ENCODE measurements around the gene GLI2.

Gene GLI2

DNA sequence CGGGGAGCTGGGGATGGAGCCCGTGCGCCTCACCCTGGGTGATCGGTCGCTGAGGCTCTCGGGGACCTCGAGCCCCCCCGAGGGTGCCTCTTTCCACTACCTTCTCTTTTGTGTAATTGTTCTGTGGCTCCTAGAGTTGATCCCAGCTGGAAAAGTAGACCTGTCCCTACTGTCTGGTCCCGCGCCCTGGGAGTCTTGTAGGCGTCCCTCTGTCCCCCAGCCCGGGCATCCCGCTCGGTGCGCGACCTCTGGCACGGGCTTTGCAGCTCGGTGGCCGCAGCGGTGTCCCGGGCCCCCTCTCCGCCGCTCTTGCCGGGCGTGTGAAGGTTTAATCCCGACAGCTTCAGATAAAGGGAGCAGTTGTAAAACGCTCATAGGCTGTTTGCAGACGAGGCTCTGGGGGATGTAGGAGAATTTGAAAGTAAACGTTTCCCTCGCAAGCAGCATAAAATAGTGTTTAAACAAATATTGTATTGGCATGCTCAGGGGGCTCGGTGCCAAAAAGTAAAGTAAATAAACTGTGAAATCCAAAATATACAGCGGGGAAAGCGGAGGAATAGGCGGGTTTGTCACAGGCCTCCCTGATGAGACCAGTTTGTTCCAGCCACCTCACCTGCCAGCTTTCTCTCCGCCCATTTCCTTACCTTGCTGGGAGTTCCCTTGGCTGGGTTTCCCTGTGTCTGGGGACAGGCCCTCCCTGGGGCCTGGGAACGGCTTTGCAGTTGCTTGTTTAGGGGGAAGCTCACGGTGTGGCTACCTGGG is 1.9 kb downstream of the GLI2 start:
- no peak for DNase-seq (ENCODE audit: low read depth)
- no peak overlapping the region for H3K4me3 ChIP-seq (ENCODE audit: low read depth, low read length)
- TF ChIP-seq POLR2A (IDR thresholded peaks at IDR 0.05; ENCODE audit: extremely low read depth, insufficient read length) (no peak), MYC (IDR thresholded peaks at IDR 0.05; ENCODE audit: low read depth, low read length) (no peak)
- TF ChIP-seq, protein P1, sequence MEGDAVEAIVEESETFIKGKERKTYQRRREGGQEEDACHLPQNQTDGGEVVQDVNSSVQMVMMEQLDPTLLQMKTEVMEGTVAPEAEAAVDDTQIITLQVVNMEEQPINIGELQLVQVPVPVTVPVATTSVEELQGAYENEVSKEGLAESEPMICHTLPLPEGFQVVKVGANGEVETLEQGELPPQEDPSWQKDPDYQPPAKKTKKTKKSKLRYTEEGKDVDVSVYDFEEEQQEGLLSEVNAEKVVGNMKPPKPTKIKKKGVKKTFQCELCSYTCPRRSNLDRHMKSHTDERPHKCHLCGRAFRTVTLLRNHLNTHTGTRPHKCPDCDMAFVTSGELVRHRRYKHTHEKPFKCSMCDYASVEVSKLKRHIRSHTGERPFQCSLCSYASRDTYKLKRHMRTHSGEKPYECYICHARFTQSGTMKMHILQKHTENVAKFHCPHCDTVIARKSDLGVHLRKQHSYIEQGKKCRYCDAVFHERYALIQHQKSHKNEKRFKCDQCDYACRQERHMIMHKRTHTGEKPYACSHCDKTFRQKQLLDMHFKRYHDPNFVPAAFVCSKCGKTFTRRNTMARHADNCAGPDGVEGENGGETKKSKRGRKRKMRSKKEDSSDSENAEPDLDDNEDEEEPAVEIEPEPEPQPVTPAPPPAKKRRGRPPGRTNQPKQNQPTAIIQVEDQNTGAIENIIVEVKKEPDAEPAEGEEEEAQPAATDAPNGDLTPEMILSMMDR (IDR thresholded peaks at IDR 0.05; ENCODE audit: low read depth, low read length) = no peak
- TF ChIP-seq, protein P2, sequence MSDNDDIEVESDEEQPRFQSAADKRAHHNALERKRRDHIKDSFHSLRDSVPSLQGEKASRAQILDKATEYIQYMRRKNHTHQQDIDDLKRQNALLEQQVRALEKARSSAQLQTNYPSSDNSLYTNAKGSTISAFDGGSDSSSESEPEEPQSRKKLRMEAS (IDR thresholded peaks at IDR 0.05; ENCODE audit: low read depth, low read length) = no peak

DNA sequence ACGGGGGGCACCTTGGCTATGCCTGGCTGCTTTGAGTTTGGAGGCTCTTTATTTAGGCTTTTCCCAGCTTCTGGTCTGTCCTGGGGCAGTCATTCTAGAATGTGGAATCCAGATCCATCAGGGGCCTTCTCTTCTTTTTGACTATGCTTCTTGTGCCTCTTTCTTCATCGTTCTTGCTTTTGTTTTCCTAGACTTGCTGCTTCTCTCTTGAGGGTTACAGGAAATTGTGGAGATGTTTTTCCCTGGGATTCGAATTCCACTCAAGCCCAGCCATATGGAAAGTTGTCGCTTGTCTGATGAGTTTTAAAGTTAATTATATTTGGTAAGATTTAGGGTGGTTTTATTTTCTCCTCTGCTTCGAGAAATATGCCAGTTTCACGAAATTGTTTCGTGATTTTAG is 2.4 kb downstream of the GLI2 start:
- TF ChIP-seq, protein P1 (IDR thresholded peaks at IDR 0.05; ENCODE audit: low read depth, low read length) = no peak
- TF ChIP-seq POLR2A (IDR thresholded peaks at IDR 0.05; ENCODE audit: extremely low read depth, insufficient read length) (no peak), MYC (IDR thresholded peaks at IDR 0.05; ENCODE audit: low read depth, low read length) (no peak)
- TF ChIP-seq, protein P2 (IDR thresholded peaks at IDR 0.05; ENCODE audit: low read depth, low read length) = no peak

DNA sequence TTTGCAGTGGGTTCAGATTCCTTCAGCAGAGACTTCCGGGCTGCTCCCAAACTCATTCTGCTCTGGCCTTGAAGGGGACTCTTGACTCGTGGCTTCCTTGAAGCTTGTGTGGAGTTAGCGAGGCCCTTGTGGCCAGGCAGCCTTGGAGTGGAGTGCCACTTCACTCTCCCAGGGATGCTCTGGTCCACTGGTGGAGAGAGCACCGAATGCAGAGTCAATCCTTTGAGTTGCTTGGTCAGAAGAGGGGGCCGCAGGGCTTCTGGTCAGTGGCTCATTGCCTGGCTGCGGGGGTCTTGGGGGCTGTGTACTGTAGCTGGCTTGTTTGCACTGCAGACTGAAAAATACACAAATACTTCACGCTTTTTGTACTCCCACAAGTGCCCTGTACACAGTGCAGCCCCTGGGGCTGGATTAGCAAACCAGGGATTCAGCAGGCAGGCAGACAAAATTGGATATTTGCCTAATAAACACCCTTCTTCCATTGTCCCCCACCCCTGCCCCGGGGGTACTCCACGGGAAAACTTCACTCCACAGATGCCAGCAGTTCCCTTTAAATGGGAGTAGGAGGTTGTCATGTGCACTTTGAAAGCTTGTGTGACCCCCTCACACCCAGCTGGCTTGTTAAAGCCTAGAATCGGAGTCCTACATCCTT is 3.2 kb downstream of the GLI2 start:
- TF ChIP-seq, protein P1 (IDR thresholded peaks at IDR 0.05; ENCODE audit: low read depth, low read length) = no peak
- TF ChIP-seq, protein P2 (IDR thresholded peaks at IDR 0.05; ENCODE audit: low read depth, low read length) = no peak
- TF ChIP-seq POLR2A (IDR thresholded peaks at IDR 0.05; ENCODE audit: extremely low read depth, insufficient read length) = no peak
- no peak for TF ChIP-seq MYC (IDR thresholded peaks at IDR 0.05; ENCODE audit: low read depth, low read length)
- no peak for DNase-seq (ENCODE audit: low read depth)
- no peak overlapping the region for H3K4me3 ChIP-seq (ENCODE audit: low read depth, low read length)

More for the DNA sequence above, 2.4 kb downstream of the GLI2 start:
- no peak for DNase-seq (ENCODE audit: low read depth)
- H3K4me3 ChIP-seq (ENCODE audit: low read depth, low read length) = no peak overlapping the region

DNA sequence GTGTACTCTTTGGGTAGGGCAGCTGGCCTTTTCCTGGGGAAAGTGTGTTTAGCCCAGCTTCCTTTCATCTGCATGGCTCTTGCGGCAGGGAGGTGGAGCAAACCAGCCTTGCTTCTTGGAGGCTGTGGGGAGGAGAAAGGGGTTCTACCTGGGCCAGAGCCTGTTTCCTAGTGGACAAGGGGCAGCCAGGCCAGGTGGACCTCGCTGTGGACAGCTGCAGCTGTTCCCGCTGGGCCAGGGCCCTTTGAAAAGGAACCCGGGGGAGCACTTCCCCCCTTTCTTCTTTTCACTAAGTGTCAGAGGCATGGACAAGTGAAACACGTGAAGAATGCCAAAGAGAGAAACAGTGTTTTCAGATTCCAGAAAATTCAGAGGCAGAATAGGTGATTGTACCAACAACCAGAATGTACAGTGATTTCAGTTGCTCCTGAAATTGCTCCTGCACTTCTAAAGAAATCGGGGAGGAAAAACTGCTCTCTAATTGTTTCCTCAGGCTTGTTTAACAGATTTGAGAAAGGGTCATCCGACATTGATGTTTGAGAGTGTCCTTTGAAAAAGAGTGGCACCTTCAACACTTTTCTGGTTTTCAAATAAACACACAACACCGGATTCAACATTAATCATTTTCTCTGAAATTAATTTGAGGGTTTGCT is 3.9 kb downstream of the GLI2 start:
- TF ChIP-seq POLR2A (IDR thresholded peaks at IDR 0.05; ENCODE audit: extremely low read depth, insufficient read length) (no peak), MYC (IDR thresholded peaks at IDR 0.05; ENCODE audit: low read depth, low read length) (no peak)
- TF ChIP-seq, protein P1 (IDR thresholded peaks at IDR 0.05; ENCODE audit: low read depth, low read length) = no peak
- TF ChIP-seq, protein P2 (IDR thresholded peaks at IDR 0.05; ENCODE audit: low read depth, low read length) = no peak
- no peak for DNase-seq (ENCODE audit: low read depth)
- no peak overlapping the region for H3K4me3 ChIP-seq (ENCODE audit: low read depth, low read length)

DNA sequence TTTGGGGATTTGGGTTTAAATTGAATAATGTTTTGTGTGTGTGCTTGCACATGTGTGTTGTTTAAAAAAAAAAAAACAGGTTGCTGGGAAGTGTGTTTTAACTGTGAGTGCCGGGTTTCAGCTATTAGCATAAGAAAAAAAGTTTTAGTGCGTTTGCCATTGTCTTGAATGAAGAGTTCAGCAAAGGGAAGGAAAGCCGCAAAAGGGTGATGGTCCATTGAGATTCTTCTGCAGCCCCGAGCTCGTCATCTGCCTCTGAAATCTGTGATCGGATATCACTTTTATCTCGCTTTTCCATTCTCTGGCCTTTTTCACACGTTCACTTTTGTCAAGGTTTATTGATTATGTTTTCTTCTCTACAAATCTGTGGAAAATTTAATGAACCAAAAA is 4.7 kb downstream of the GLI2 start:
- no peak for DNase-seq (ENCODE audit: low read depth)
- TF ChIP-seq, protein P1 (IDR thresholded peaks at IDR 0.05; ENCODE audit: low read depth, low read length) = no peak
- TF ChIP-seq POLR2A (IDR thresholded peaks at IDR 0.05; ENCODE audit: extremely low read depth, insufficient read length) (no peak), MYC (IDR thresholded peaks at IDR 0.05; ENCODE audit: low read depth, low read length) (no peak)
- H3K4me3 ChIP-seq (ENCODE audit: low read depth, low read length) = no peak overlapping the region

Data from NB4 (cell line).